B cell (primary cell): ENCODE results near the gene CDX1.

Experiments
- EZH2 ChIP-seq: IDR thresholded peaks from 2 replicates; pipeline ENCODE4 v1.6.1; 2012; ENCODE audit warnings: borderline replicate concordance, low read depth, mild to moderate bottlenecking, moderate library complexity, low read length; ENCODE audit not compliant: insufficient read depth, poor library complexity, severe bottlenecking
- TF ChIP-seq, protein P1 (sequence below): fragments of 200-600 bp; IDR thresholded peaks from one replicate; pipeline ENCODE4 v1.8.0; 2022; ENCODE audit warnings: antibody characterized with exemption, mild to moderate bottlenecking

DNA sequence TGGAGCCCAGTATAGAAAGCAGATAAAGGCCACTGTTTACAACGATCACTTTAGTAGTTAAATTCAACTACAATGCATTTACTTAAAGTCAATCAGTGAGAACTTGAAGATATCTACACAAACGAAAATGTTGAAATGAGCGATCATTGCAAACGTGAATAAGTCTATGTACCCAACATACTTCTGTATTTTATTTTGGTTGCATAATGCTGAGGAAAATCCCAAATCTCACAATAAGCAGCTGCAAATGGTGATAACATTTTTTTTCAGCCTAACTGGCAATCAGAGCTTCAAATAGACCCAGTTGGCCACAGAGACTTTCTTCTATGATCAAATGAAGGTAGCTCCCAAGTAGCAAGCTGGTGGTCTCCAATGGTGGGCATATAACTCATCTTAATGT lies 43.0 kb upstream of the CDX1 start:
- TF ChIP-seq, protein P1, sequence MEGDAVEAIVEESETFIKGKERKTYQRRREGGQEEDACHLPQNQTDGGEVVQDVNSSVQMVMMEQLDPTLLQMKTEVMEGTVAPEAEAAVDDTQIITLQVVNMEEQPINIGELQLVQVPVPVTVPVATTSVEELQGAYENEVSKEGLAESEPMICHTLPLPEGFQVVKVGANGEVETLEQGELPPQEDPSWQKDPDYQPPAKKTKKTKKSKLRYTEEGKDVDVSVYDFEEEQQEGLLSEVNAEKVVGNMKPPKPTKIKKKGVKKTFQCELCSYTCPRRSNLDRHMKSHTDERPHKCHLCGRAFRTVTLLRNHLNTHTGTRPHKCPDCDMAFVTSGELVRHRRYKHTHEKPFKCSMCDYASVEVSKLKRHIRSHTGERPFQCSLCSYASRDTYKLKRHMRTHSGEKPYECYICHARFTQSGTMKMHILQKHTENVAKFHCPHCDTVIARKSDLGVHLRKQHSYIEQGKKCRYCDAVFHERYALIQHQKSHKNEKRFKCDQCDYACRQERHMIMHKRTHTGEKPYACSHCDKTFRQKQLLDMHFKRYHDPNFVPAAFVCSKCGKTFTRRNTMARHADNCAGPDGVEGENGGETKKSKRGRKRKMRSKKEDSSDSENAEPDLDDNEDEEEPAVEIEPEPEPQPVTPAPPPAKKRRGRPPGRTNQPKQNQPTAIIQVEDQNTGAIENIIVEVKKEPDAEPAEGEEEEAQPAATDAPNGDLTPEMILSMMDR: no peak
- no peak for TF ChIP-seq EZH2
